Glutamatergic neuron (in vitro differentiated cells): ENCODE measurements around the gene DDX25. TPM values are rescaled to one million over a fixed set of nuclear protein-coding genes. Genes with fewer than 3 reads are reported as not detected.

Source experiments
- DNase-seq: peaks from one replicate; pipeline ENCODE4 v3.0.0; 2022
- H3K27ac Mint-ChIP-seq: one replicate; pipeline ENCODE4 v1.8.0; 2020; ENCODE audit warnings: mild to moderate bottlenecking, mixed read lengths, inconsistent platforms; ENCODE audit not compliant: unreplicated experiment
- H3K27me3 Mint-ChIP-seq: one replicate; pipeline ENCODE4 v1.8.0; 2020; ENCODE audit warnings: mild to moderate bottlenecking, moderate library complexity, mixed read lengths, inconsistent platforms; ENCODE audit not compliant: unreplicated experiment
- H3K36me3 Mint-ChIP-seq: one replicate; pipeline ENCODE4 v1.8.0; 2020; ENCODE audit warnings: mild to moderate bottlenecking, mixed read lengths, inconsistent platforms; ENCODE audit not compliant: unreplicated experiment
- H3K4me1 Mint-ChIP-seq: one replicate; pipeline ENCODE4 v1.8.0; 2020; ENCODE audit warnings: mild to moderate bottlenecking, low read depth, mixed read lengths, inconsistent platforms; ENCODE audit not compliant: unreplicated experiment
- H3K4me3 Mint-ChIP-seq: one replicate; pipeline ENCODE4 v1.8.0; 2020; ENCODE audit warnings: mild to moderate bottlenecking, mixed read lengths, inconsistent platforms; ENCODE audit not compliant: unreplicated experiment
- H3K9me3 Mint-ChIP-seq: one replicate; pipeline ENCODE4 v1.8.0; 2020; ENCODE audit warnings: mild to moderate bottlenecking, moderate library complexity, mixed read lengths, inconsistent platforms; ENCODE audit not compliant: unreplicated experiment
- total RNA-seq: library from RNA; stranded (reverse); fragmentation: NEBNext Ultra II Directional; extraction: Animal tissue kit (Norgen Biotek cat#: 25700); gene quantifications from one replicate; pipeline ENCODE4 v1.2.1, GENCODE V29; 2021; ENCODE audit not compliant: unreplicated experiment
- TF ChIP-seq, protein P1 (sequence below): fragments of 200-600 bp; sonication (generic); IDR thresholded peaks from one replicate; pipeline ENCODE4 v1.5.0; 2021; ENCODE audit not compliant: partially characterized antibody, unreplicated experiment

The DDX25 gene
- total RNA-seq, 1 donor from 2014 or later, result 11.3 TPM

DNA sequence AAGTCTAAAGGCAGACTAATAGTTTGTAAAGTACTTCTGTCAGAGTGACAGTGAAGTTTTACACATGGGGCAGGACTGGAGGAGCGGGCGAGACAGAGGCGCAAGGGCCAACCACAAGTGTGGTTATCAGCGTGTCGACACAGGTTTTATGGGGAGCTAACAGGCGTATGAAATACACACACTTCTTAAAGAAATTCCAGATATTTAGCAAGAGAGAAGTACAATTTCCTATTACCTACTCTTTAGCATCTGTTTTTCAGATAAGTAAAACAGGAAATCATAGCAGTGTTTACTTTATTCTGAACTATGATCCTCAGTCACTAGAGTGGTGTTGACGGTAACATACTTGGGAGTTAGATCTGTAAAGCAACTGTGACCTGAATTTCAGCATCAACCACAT is 64.0 kb downstream of the DDX25 start:
- Mint-ChIP-seq H3K27ac (no peak overlapping the region), H3K4me1 (peaks cover 3% of the 10 kb centered on the region), H3K4me3 (no peak overlapping the region), H3K9me3 (no peaks in the 10 kb centered on the region), H3K27me3 (no peaks in the 10 kb centered on the region), H3K36me3 (peaks cover 4% of the 10 kb centered on the region)
- no peak for DNase-seq
- TF ChIP-seq, protein P1, sequence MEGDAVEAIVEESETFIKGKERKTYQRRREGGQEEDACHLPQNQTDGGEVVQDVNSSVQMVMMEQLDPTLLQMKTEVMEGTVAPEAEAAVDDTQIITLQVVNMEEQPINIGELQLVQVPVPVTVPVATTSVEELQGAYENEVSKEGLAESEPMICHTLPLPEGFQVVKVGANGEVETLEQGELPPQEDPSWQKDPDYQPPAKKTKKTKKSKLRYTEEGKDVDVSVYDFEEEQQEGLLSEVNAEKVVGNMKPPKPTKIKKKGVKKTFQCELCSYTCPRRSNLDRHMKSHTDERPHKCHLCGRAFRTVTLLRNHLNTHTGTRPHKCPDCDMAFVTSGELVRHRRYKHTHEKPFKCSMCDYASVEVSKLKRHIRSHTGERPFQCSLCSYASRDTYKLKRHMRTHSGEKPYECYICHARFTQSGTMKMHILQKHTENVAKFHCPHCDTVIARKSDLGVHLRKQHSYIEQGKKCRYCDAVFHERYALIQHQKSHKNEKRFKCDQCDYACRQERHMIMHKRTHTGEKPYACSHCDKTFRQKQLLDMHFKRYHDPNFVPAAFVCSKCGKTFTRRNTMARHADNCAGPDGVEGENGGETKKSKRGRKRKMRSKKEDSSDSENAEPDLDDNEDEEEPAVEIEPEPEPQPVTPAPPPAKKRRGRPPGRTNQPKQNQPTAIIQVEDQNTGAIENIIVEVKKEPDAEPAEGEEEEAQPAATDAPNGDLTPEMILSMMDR, result no peak

- no peak overlapping the region for H3K27ac Mint-ChIP-seq
- no peaks in the 10 kb centered on the region for H3K4me1 Mint-ChIP-seq
- peaks cover 4% of the 10 kb centered on the region for H3K36me3 Mint-ChIP-seq
- no peak for DNase-seq
- no peak overlapping the region for H3K4me3 Mint-ChIP-seq
- no peaks in the 10 kb centered on the region for H3K27me3 Mint-ChIP-seq
- TF ChIP-seq, protein P1, result no peak
- no peaks in the 10 kb centered on the region for H3K9me3 Mint-ChIP-seq
Observed at GRCh38 chr11:125971618-125972017, 67.3 kb downstream of the DDX25 start.

DNA sequence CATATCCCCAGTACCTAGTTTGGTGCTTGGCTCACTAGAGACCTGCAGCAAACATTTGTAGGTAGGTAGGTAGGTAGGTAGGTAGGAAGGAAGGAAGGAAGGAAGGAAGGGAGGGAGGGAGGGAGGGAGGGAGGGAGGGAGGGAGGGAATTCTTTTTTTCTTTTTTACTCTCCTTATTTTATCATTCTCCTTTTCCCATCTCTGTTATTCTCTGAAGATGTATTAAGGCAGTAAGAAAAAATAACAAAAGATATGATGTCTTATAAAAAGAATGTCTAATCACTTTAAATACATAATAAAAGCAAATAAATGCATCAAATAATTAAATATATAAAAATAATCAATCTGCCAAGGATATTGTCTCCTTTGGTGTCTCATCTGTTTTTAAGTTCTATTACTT is 70.0 kb downstream of the DDX25 start:
- Mint-ChIP-seq H3K27me3 (no peaks in the 10 kb centered on the region), H3K27ac (no peak overlapping the region), H3K4me1 (no peaks in the 10 kb centered on the region), H3K4me3 (no peak overlapping the region), H3K9me3 (no peaks in the 10 kb centered on the region), H3K36me3 (peaks cover 4% of the 10 kb centered on the region)
- TF ChIP-seq, protein P1, result no peak
- DNase-seq, result no peak

DNA sequence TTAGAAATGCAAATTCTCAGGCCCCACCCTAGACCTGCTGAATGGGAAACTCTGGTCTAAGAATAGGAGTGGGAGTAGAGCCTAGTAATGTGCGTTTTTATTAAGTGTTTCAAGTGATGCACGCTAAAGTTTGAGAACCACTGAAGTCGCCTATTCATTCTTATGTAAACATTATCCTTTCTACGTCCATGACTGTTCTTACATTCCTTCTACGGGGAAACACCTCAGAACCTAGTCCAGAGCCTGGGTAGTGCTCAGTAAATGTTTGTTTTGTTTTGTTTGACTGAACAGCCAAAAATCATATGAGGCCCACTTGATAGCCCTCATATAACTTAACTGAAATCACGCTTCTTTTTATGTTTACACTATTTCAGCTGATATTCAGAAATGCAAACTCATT is 71.3 kb downstream of the DDX25 start:
- Mint-ChIP-seq H3K27ac (no peak overlapping the region), H3K27me3 (no peaks in the 10 kb centered on the region), H3K4me3 (no peak overlapping the region), H3K4me1 (no peaks in the 10 kb centered on the region), H3K36me3 (peaks cover under 1% of the 10 kb centered on the region), H3K9me3 (no peaks in the 10 kb centered on the region)
- TF ChIP-seq, protein P1, result no peak
- DNase-seq, result no peak

- Mint-ChIP-seq H3K27ac (no peak overlapping the region), H3K4me1 (no peaks in the 10 kb centered on the region), H3K4me3 (no peak overlapping the region), H3K27me3 (no peaks in the 10 kb centered on the region), H3K36me3 (no peaks in the 10 kb centered on the region), H3K9me3 (no peaks in the 10 kb centered on the region)
- DNase-seq, result no peak
- TF ChIP-seq, protein P1, result no peak
Observed at GRCh38 chr11:125976156-125976555, 71.8 kb downstream of the DDX25 start.
